ENCODE measurements around the gene TMEM266. TPM values are rescaled to one million over a fixed set of nuclear protein-coding genes. Genes with fewer than 3 reads are reported as not detected.

Gene TMEM266
- polyA plus RNA-seq, 5 donors = 1.4 to 2.9 (median 2.6) TPM

DNA sequence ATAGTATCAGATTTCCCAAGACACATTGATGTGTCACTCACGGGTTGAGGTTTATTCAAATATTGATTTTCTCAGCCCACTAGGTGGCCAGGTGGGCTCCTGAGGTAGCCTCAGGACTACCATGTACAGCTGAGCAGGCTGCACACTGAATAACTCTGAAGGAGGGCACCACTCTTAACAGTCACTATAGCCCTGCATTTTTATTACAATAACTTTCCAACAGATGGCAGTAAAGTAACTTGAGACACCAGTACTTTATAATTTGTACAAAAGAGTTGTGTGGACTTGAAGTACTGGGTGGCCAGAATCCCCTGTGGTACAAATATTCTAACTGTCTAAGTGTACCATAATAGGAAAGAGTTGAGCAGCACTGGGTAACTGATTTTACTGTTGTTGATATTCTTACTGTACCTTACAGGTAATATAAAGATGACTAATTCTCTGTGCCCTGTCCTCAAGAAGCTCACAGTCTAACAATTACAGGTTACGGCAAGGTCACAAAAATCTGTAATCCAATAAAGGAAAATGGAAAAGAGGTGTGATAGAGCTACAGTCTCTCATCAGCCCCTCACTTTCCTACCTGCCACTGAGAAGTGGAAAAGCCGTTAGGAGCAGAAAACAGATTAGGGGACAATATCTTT lies 175.5 kb downstream of the TMEM266 start:
- no peak for DNase-seq

DNA sequence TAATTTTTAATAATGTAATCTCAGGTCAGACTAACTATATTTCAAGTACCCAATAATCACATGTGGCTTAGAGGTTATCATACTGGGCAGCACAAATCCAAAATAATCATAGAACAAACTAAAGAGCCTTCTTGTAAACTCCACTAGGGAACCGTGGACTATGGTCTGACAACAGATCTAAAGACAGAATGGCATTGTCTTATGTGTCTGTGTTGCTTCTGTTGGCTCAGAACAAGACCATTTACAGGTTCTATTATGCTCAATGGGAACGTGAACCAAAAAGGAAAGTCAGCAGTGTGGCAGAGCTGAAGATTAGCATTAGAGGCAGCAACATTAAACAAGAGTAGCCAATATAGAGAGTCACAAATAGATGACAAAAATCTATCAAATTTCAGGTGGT lies 176.6 kb downstream of the TMEM266 start:
- no peak for DNase-seq

DNA sequence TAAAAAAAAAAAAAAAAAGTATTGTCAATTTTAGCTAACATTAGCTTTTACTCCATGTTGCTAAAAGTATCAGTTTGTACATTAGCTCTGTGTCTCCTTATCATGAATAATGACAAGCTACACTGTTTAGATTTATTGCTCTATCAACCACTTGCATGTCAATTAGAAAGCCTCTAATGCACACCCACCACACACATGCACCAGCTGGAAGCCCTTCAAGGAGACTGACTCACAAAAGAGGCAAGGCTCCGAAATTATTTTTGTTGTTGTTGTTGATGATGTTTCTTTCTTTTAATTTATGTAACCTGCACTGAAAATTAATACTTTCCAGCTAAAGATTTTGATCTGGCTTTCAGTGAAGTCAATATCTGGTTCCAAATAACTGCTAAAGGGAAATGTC lies 180.0 kb downstream of the TMEM266 start:
- DNase-seq = no peak

DNA sequence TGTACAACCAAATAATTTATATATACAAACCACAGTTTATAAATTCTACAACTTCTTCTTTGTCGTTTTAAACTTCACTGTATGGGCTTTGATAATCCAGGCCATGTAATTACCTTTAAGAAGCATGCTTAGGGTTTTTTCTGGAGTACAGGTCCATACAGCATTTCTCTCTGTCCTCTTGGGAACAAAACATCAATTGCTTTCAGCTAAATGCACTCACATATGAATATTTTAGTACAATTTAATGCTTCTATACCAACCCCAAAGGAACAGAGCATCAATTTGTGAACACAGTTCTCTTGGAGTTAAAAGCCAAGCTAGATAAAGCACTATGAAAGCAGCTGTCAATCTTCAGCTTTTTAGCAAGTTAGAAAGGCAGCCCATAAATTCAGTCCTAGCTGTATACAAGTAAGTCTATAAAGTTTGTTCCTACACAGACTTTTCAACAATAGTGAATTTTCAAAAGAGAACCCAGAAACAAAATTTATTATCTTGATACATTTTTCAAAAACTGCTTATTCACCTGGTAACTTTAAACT lies 185.4 kb downstream of the TMEM266 start:
- no peak for DNase-seq

DNA sequence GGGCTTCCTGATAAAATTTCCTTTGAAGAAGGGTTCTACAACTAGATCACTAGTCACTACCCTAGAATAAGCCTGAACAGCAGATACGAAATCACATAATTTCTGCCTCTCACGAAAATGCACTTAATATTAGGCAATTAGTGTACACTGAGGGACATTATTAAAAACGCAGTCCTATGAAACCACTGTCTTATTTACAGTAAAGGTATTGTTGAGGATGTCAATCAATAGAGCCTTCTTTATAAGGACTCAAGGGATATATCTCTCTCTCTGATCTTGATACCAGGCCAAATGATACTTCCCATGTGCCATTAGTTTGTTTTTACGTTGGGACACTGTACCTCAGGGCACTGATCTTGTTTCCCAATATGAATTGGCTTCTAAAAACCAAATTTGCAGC lies 191.9 kb downstream of the TMEM266 start:
- no peak for DNase-seq

DNA sequence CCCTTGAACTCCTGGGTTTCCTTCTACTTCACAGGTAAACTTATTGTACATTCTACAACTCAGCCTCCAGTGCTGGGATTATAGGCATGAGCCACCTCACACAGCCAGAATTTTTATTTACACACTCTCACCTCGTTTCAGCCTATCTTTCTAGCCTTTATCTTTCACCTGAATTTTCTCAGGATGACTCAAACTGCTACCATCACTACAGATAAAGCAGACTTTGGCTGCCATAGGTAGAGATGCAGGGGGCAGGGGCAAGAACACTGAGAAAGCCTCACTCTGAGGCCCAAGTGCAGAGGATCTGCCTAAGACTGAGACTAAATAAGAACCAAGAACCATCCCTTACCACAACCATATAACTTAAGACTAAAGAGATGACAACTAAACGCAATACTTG lies 192.5 kb downstream of the TMEM266 start:
- no peak for DNase-seq

DNA sequence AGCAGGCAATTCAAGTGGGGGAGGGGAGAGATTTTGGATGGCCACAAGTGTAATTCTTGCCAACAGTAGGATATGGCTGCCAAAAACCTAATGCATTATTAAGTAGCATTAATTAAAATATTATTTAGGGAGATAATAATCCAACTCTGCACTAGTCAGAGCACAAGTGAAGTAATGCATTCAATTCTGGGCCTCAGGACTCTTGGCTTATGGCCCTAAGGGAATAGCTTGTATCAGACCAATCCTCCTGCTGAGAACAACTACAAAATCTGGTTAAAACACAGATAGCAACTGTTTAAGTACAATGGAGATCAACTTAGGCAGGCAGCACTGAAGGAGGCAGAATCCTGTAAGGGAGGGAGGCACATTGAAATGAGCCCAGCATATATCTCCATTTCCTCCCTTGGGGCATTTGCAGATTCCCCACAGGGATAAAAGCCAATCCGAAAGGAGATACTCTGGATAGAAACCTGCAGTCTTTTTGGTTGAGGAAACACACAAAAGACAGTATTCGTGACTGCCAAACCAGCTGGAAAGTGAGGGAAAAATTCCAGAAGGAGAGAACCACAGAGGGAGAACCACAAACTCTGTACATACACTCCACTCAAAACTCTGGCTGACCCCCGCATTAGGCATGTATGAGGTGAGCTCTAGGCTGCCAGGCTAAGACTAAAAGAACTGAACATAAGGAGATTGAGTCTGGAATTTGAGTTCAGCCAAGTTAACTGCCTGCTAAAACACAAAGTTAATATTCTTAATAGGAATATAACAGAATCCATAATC lies 194.1 kb downstream of the TMEM266 start:
- DNase-seq = peak; percentile 79 to 82

Other genes starting within 250 kb of the TMEM266 start
- 10 to 100 TPM; 45.8 to 71.3 (median 62.6) TPM for gene UBE2Q2, start 216.5 kb upstream of the TMEM266 start, polyA plus RNA-seq (ENCODE audit: insufficient read depth in 1 of 5, insufficient read length in 5 of 5, low replicate concordance in 1 of 5)
- 10 to 100 TPM; 39.6 to 53.3 (median 42.9) TPM for gene FBXO22, start 156.1 kb upstream of the TMEM266 start, polyA plus RNA-seq (ENCODE audit: insufficient read depth in 1 of 5, insufficient read length in 5 of 5, low replicate concordance in 1 of 5)
- 1 to 10 TPM; 2.2 to 3.9 (median 3.0) TPM for gene NRG4, start 47.6 kb upstream of the TMEM266 start, polyA plus RNA-seq (ENCODE audit: insufficient read depth in 1 of 5, insufficient read length in 5 of 5, low replicate concordance in 1 of 5)

All from right lung (tissue), 5 donors.